ENCODE data around the gene POLR2A. TPM values are rescaled to one million over a fixed set of nuclear protein-coding genes. Genes with fewer than 3 reads are reported as not detected.

POLR2A gene
- total and polyA plus RNA-seq, 10 of the 15 experiments (the other 5 are each of a cell fraction or from before 2014, with no cell fraction given): 1.7 to 121 (median 33.4) TPM

- CTCF ChIA-PET: interaction anchor here (1.0 to 2.3 kb wide), 5 partner anchors 10 to 147 kb away, joined by 3 to 8 read pairs (median 4); partner anchors contain the start of gene TMEM102
- DNase-seq (ENCODE audit: low read depth, low spot score): no peak
- Histone ChIP-seq H3K27me3 (replicated peaks in 1 of 2; ENCODE audit: control insufficient read depth in 2 of 2, insufficient read depth in 2 of 2, low read length in 1 of 2) (no peaks in the 10 kb centered on the region), H3K4me3 (no peak overlapping the region), H3K4me1 (ENCODE audit: control insufficient read depth, insufficient read depth, low read length) (no peaks in the 10 kb centered on the region), H3K9ac (ENCODE audit: control insufficient read depth, insufficient read depth, low read length) (no peak overlapping the region), H3K36me3 (ENCODE audit: control insufficient read depth in 2 of 2, insufficient read depth in 2 of 2, low read length in 1 of 2) (peaks cover 49 to 62% of the 10 kb centered on the region in 2 experiments), H3K4me2 (ENCODE audit: control insufficient read depth, insufficient read depth) (no peak overlapping the region), H3K9me3 (replicated peaks; ENCODE audit: control insufficient read depth, insufficient read depth, low read length) (no peaks in the 10 kb centered on the region), H3K79me2 (ENCODE audit: control insufficient read depth, insufficient read depth, low read length) (no peaks in the 10 kb centered on the region), H2AFZ (ENCODE audit: control insufficient read depth, low read depth, low read length) (no peak overlapping the region), H4K20me1 (ENCODE audit: control insufficient read depth, insufficient read depth) (no peaks in the 10 kb centered on the region; the same call in 1 of the 2 replicates), H3K27ac (ENCODE audit: control insufficient read depth, insufficient read depth) (no peak overlapping the region)
- in situ Hi-C loops (cut with MboI) (no loop called here), intact Hi-C loops (cut with micrococcal nuclease; ENCODE audit: unreplicated experiment) (no loop called here)
- SMC1A ChIA-PET (ENCODE audit: uncharacterized antibody, unreplicated experiment): interaction anchor here (1.0 kb wide), 1 partner anchor 26 kb away, joined by 3 read pairs; no protein-coding TSS in a partner anchor
- RAD21 ChIA-PET (ENCODE audit: unreplicated experiment): no interaction called here
- ATAC-seq: no peak
- POLR2A ChIA-PET: no interaction called here
- WGBS (ENCODE audit: insufficient coverage, insufficient replicate concordance, low lambda C conversion rate, missing lambda C conversion rate): over 99% methylated on average over 14 of the region's 14 CpGs
- peak; percentile 47 for TF ChIP-seq RAD21 (IDR thresholded peaks at IDR 0.05; ENCODE audit: insufficient read depth, low read depth, low read length)
- no peak for TF ChIP-seq ATF2 (IDR thresholded peaks at IDR 0.05; ENCODE audit: low read length)
- TF ChIP-seq NBN (IDR thresholded peaks at IDR 0.05): no peak
- no peak for TF ChIP-seq YBX1 (IDR thresholded peaks at IDR 0.05)
- TF ChIP-seq CTCF (IDR thresholded peaks at IDR 0.05 in 2 of 3, conservative IDR thresholded peaks at IDR 0.05 in 1 of 3; ENCODE audit: control insufficient read depth in 2 of 3, extremely low read depth in 1 of 3, insufficient read depth in 1 of 3, low read depth in 3 of 3, low read length in 3 of 3): peak; percentile 17 to 31 (median 25); a peak in 4 of 6 replicates
- no peak for TF ChIP-seq POLR2AphosphoS2 (IDR thresholded peaks at IDR 0.05; ENCODE audit: low read depth, low read length)
- TF ChIP-seq FOXK2 (IDR thresholded peaks at IDR 0.05): no peak
- TF ChIP-seq E2F8 (IDR thresholded peaks at IDR 0.05; ENCODE audit: low read depth, partially characterized antibody): no peak
- no peak for TF ChIP-seq IRF4 (IDR thresholded peaks at IDR 0.05; ENCODE audit: low read depth, low read length)
- FAIRE-seq: no peak
- no TSS peak for BruUV-seq (replicated peaks)
Observed at GRCh38 chr17:7502987-7503386, 18.8 kb downstream of the POLR2A start.

Data from GM12878 (cell line).